Peyer's patch (tissue), 4 donors: ENCODE results near the gene LRRC47.

Experiments
- CTCF ChIP-seq, 6 experiments: fragments of 450-650 bp in 4 of 6; fragments of 200-600 bp in 2 of 6; sonication (generic) in 1 of 6; IDR thresholded peaks; one replicate each; pipeline ENCODE4 v1.5.1; 2017 to 2019; ENCODE audit warnings: antibody characterized with exemption in 6 of 6, mild to moderate bottlenecking in 3 of 6, moderate library complexity in 1 of 6
- POLR2A ChIP-seq, 2 donors: fragments of 450-650 bp; IDR thresholded peaks; one replicate each; pipeline ENCODE4 v1.5.1; 2017; ENCODE audit warnings: antibody characterized with exemption in 2 of 2, mild to moderate bottlenecking in 2 of 2, moderate library complexity in 2 of 2

GRCh38 chr1:3743826-3744225 is 52.5 kb downstream of the LRRC47 start:
- TF ChIP-seq POLR2A (IDR thresholded peaks at IDR 0.05) (no peak), CTCF (IDR thresholded peaks at IDR 0.05) (no peak)
